Fibroblast of the conjunctiva (primary cell): ENCODE results near the gene CSN3.

Experiments used
- DNase-seq: peaks from one replicate; pipeline ENCODE4 v3.0.0-alpha.2; 2010; ENCODE audit warnings: low read depth

The CSN3 gene

DNA sequence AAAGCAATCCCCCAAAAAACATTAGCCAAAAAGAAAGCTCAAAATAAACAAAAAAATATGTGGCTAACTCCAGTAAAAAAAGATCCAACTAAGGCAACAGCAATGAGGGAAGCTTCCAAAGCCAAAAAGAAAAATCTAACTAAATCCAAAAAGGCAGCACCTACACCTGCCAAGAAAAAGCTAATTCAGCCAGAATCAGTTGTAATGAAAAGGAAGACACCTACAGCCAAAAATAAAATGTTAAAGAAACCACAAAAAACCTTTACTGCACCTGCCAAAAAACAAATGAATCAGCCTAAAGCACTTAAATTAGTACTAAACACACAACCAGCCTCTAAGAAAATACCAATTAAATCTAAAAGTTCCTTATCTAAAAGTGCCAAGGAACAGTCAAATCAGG, 55.2 kb downstream of the CSN3 start:
- DNase-seq = no peak

DNA sequence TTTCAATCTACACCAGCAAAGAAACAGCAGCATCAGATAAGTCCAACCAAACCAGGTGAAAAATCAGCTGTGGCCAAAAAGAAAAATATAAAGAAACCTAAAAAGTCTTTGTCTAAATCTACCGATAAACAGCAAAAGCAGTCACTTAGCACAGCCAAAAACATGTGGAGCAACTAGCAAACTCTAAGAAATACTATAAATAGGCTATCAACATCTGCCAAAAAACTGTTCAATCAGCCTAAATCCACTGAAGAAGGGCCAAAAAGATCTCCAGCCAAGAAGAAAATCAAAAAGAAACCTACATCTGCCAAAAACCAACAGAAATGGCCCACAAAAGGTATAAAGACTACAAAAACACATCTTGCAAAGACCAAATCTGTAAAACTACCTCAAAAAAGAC, 55.7 kb downstream of the CSN3 start:
- DNase-seq = no peak

DNA sequence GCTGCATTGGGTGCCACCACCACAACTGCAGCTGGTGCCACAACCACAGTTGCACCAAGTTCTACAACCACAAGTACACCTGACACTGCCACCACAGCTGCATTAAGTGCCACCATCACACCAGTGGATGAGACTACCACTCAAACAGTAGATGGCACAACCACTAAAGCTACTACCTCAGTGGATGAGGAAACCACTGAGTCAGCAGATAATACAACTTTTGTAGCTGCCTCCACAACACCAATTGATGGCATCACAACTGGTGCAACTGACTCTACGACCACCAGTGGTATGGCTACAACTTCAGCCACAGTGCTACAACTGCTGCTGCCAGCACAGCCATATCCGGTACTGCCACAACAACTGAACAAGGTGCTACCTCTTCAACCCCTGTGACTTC, 57.2 kb downstream of the CSN3 start:
- DNase-seq = no peak

DNA sequence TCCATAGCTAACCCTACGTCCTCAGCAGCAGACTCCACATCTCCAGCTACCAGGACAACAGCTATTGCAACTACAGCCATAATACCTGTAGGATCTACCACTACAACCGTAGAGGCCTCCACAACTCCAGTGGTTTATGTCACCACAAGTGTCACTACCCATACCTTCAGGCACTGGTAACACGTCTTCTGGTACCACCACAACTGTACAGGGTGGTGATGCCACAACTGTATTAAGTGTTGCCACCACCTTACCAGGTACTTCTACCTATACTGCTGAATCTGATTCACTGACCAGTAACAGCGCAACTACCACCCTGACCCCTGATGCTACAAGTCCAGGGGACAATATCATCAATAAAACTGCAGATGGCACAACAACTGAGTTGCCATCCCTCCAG, 57.8 kb downstream of the CSN3 start:
- DNase-seq = no peak
